H1 (cell line): ENCODE results near the gene NEURL1. TPM values are rescaled to one million over a fixed set of nuclear protein-coding genes. Genes with fewer than 3 reads are reported as not detected.

ENCODE experiments used
- CTCF ChIA-PET: fragments of 300-600 bp; sonication (Branson Sonifier 250); formaldehyde crosslinking; loops from one replicate; lab custom pipeline; 2021; ENCODE audit not compliant: partially characterized antibody; lab: Charles Lee
- POLR2A ChIA-PET: fragments of 300-600 bp; sonication (Branson Sonifier 250); formaldehyde crosslinking; loops from one replicate; lab custom pipeline; 2021; ENCODE audit warnings: inconsistent platforms; ENCODE audit not compliant: partially characterized antibody; lab: Charles Lee
- DNase-seq, 2 experiments: peaks; one replicate each; pipeline versions ENCODE4 v3.0.0 to v3.0.0-alpha.2; 2010 to 2022; ENCODE audit warnings: low spot score in 2 of 2, low read depth in 1 of 2, mixed read lengths in 1 of 2
- FAIRE-seq: peaks from 2 replicates; lab custom pipeline; 2011; peaks lifted over from hg19 to GRCh38; lab: Jason Lieb, UNC
- H2AFZ ChIP-seq: 2 replicates; pipeline ENCODE4 v1.8.1; 2012; ENCODE audit warnings: low read length, inconsistent platforms
- H2AK5ac ChIP-seq: 2 replicates; pipeline ENCODE4 v1.6.1; 2013; ENCODE audit warnings: low read depth, low read length
- H2BK120ac ChIP-seq: replicated peaks from 2 replicates; pipeline ENCODE3; 2013; ENCODE audit warnings: low read depth, low read length, inconsistent platforms
- H2BK12ac ChIP-seq: 2 replicates; pipeline ENCODE4 v1.6.1; 2013; ENCODE audit warnings: low read depth, low read length
- H2BK15ac ChIP-seq: 2 replicates; pipeline ENCODE4 v1.6.1; 2013; ENCODE audit warnings: low read length
- H2BK20ac ChIP-seq: 2 replicates; pipeline ENCODE4 v1.6.1; 2013; ENCODE audit warnings: low read length
- H2BK5ac ChIP-seq: 2 replicates; pipeline ENCODE4 v1.6.1; 2013; ENCODE audit warnings: low read depth, low read length
- H3K14ac ChIP-seq: 2 replicates; pipeline ENCODE4 v1.6.1; 2013; ENCODE audit warnings: inconsistent platforms; ENCODE audit not compliant: insufficient read length
- H3K18ac ChIP-seq: 2 replicates; pipeline ENCODE4 v1.6.1; 2013; ENCODE audit warnings: low read length; ENCODE audit errors: extremely low read depth
- H3K23ac ChIP-seq: 2 replicates; pipeline ENCODE4 v1.6.1; 2013; ENCODE audit warnings: inconsistent platforms; ENCODE audit not compliant: insufficient read length
- H3K23me2 ChIP-seq: 2 replicates; pipeline ENCODE4 v1.6.1; 2013; ENCODE audit warnings: low read depth, low read length
- H3K27ac ChIP-seq: 2 replicates; pipeline ENCODE4 v1.6.1; 2011; ENCODE audit warnings: low read depth, low read length, inconsistent platforms
- H3K27me3 ChIP-seq, 4 experiments: replicated peaks in 1 of 4; 1 replicate in 1 of 4; 2 replicates in 3 of 4; pipeline versions ENCODE4 v1.6.1 to v1.8.1; 2011 to 2013; ENCODE audit warnings: low read length in 3 of 4, mild to moderate bottlenecking in 3 of 4, inconsistent platforms in 2 of 4, mixed read lengths in 2 of 4, moderate library complexity in 1 of 4; ENCODE audit not compliant: control insufficient read depth in 3 of 4, insufficient read depth in 3 of 4; ENCODE audit errors: extremely low read depth in 1 of 4
- H3K36me3 ChIP-seq, 4 experiments: 2 replicates each; pipeline versions ENCODE4 v1.6.1 to v1.8.1; 2011 to 2013; ENCODE audit warnings: mild to moderate bottlenecking in 4 of 4, low read length in 3 of 4, moderate library complexity in 2 of 4, control low read depth in 1 of 4, inconsistent platforms in 1 of 4; ENCODE audit not compliant: insufficient read depth in 4 of 4, control insufficient read depth in 2 of 4
- H3K4ac ChIP-seq: replicated peaks from 2 replicates; pipeline ENCODE3; 2013; ENCODE audit warnings: low read length, low read depth, mixed read lengths, inconsistent platforms; ENCODE audit not compliant: insufficient read length
- H3K4me1 ChIP-seq, 4 experiments: replicated peaks in 1 of 4; 1 replicate in 1 of 4; 2 replicates in 3 of 4; pipeline versions ENCODE4 v1.6.1 to v1.8.1; 2011 to 2013; ENCODE audit warnings: low read length in 3 of 4, inconsistent platforms in 2 of 4, mixed read lengths in 1 of 4; ENCODE audit not compliant: insufficient read depth in 4 of 4, control insufficient read depth in 3 of 4
- H3K4me2 ChIP-seq, 2 experiments: 2 replicates each; pipeline versions ENCODE4 v1.6.1 to v1.8.1; 2011 to 2013; ENCODE audit warnings: low read depth in 2 of 2, low read length in 2 of 2, control low read depth in 1 of 2, inconsistent platforms in 1 of 2, mild to moderate bottlenecking in 1 of 2; ENCODE audit not compliant: insufficient read depth in 1 of 2
- H3K4me3 ChIP-seq, 4 experiments: fragments of 200-600, 300-600 bp in 1 of 4; sonication (generic), shearing (Covaris generic), sonication (Bioruptor Twin) in 1 of 4; 2 replicates each; pipeline versions ENCODE4 v1.5.1 to v1.8.1; 2011 to 2016; ENCODE audit warnings: low read length in 4 of 4, low read depth in 3 of 4, control low read depth in 2 of 4, inconsistent platforms in 2 of 4, mild to moderate bottlenecking in 2 of 4, mixed read lengths in 1 of 4, moderate library complexity in 1 of 4; ENCODE audit not compliant: insufficient read depth in 2 of 4; ENCODE audit errors: extremely low read depth in 1 of 4
- H3K56ac ChIP-seq: replicated peaks from 2 replicates; pipeline ENCODE3; 2013; ENCODE audit warnings: low read depth, mild to moderate bottlenecking, mixed read lengths, low read length, inconsistent platforms; ENCODE audit not compliant: insufficient read length
- H3K79me1 ChIP-seq: 2 replicates; pipeline ENCODE4 v1.6.1; 2013; ENCODE audit warnings: low read depth, low read length, control low read depth
- H3K79me2 ChIP-seq, 2 experiments: 2 replicates each; pipeline versions ENCODE4 v1.6.1 to v1.8.1; 2012 to 2013; ENCODE audit warnings: low read length in 2 of 2, mild to moderate bottlenecking in 2 of 2, inconsistent platforms in 1 of 2; ENCODE audit not compliant: insufficient read depth in 2 of 2, control insufficient read depth in 1 of 2
- H3K9ac ChIP-seq, 4 experiments: replicated peaks in 1 of 4; 1 replicate in 1 of 4; 2 replicates in 3 of 4; pipeline versions ENCODE4 v1.6.1 to v1.8.1; 2011 to 2013; ENCODE audit warnings: low read depth in 3 of 4, low read length in 3 of 4, control low read depth in 2 of 4, mild to moderate bottlenecking in 2 of 4, moderate library complexity in 2 of 4, inconsistent platforms in 1 of 4; ENCODE audit errors: extremely low read depth in 1 of 4
- H3K9me3 ChIP-seq, 2 experiments: 2 replicates each; pipeline versions ENCODE4 v1.6.1 to v1.8.1; 2012 to 2013; ENCODE audit warnings: mild to moderate bottlenecking in 2 of 2, moderate library complexity in 2 of 2, control low read depth in 1 of 2, inconsistent platforms in 1 of 2, low read depth in 1 of 2, low read length in 1 of 2, mixed read lengths in 1 of 2; ENCODE audit not compliant: insufficient read depth in 2 of 2
- H4K20me1 ChIP-seq, 2 experiments: replicated peaks in 1 of 2; 2 replicates each; pipeline versions ENCODE3 to v1.8.1; 2011 to 2013; ENCODE audit warnings: inconsistent platforms in 2 of 2, low read length in 2 of 2, mild to moderate bottlenecking in 1 of 2; ENCODE audit not compliant: insufficient read depth in 2 of 2, control insufficient read depth in 1 of 2
- H4K5ac ChIP-seq: 2 replicates; pipeline ENCODE4 v1.6.1; 2013; ENCODE audit warnings: low read length, low read depth, mixed read lengths, inconsistent platforms; ENCODE audit not compliant: insufficient read length
- H4K8ac ChIP-seq: 2 replicates; pipeline ENCODE4 v1.8.0; 2013; ENCODE audit warnings: mild to moderate bottlenecking, moderate library complexity, low read length, inconsistent platforms; ENCODE audit not compliant: insufficient read depth; ENCODE audit errors: extremely low read depth
- H4K91ac ChIP-seq: replicated peaks from 2 replicates; pipeline ENCODE3; 2013; ENCODE audit warnings: low read length, mixed read lengths, inconsistent platforms; ENCODE audit not compliant: insufficient read length
- BCL11A ChIP-seq, 2 experiments: IDR thresholded peaks; one replicate each; pipeline ENCODE4 v1.6.1; 2011; ENCODE audit warnings: low read depth in 2 of 2, low read length in 2 of 2, mild to moderate bottlenecking in 2 of 2
- CEBPB ChIP-seq: IDR thresholded peaks from 2 replicates; pipeline ENCODE4 v1.6.1; 2012; ENCODE audit warnings: low read depth, low read length
- CHD2 ChIP-seq: IDR thresholded peaks from 2 replicates; pipeline ENCODE4 v1.6.1; 2012; ENCODE audit warnings: low read length, improper control_type of control experiment
- CREB1 ChIP-seq: IDR thresholded peaks from 2 replicates; pipeline ENCODE4 v1.6.1; 2012; ENCODE audit warnings: inconsistent platforms
- JUN ChIP-seq: IDR thresholded peaks from 2 replicates; pipeline ENCODE4 v1.6.1; 2011; ENCODE audit warnings: low read depth, mild to moderate bottlenecking, improper control_type of control experiment, low read length
- RAD21 ChIP-seq, 2 experiments: IDR thresholded peaks in 1 of 2; conservative IDR thresholded peaks in 1 of 2; 2 replicates each; pipeline ENCODE4 v1.6.1; 2011; ENCODE audit warnings: low read depth in 2 of 2, low read length in 2 of 2, improper control_type of control experiment in 1 of 2, inconsistent platforms in 1 of 2, mild to moderate bottlenecking in 1 of 2, moderate library complexity in 1 of 2
- SIRT6 ChIP-seq: IDR thresholded peaks from one replicate; pipeline ENCODE4 v1.7.1; 2012; ENCODE audit warnings: low read length, inconsistent platforms
- YY1 ChIP-seq: IDR thresholded peaks from 2 replicates; pipeline ENCODE4 v1.6.1; 2011; ENCODE audit warnings: low read depth, mild to moderate bottlenecking, low read length
- WGBS, 2 experiments: shearing (Covaris generic) in 1 of 2; methylation state at CpG; one replicate each; pipeline versions ENCODE4 v1.1.6 to v1.1.7; 2013 to 2015; ENCODE audit warnings: low lambda C conversion rate in 2 of 2, mixed read lengths in 2 of 2, inconsistent platforms in 1 of 2, low coverage in 1 of 2, missing lambda C conversion rate in 1 of 2; ENCODE audit not compliant: insufficient replicate concordance in 2 of 2, insufficient coverage in 1 of 2, insufficient read length in 1 of 2; ENCODE audit errors: extremely low coverage in 1 of 2, missing lambda C conversion rate in 1 of 2; 5-methylcytosine and 5-hydroxymethylcytosine counted together
- polyA plus RNA-seq, 7 experiments: library from polyadenylated mRNA; depleted of rRNA in 3 of 7; stranded (reverse) in 5 of 7; unstranded in 2 of 7; fragments of >200 nt in 5 of 7; fragments of 200-250 nt in 2 of 7; gene quantifications; 1 replicate in 5 of 7; 2 replicates in 1 of 7; 4 replicates in 1 of 7; pipeline versions ENCODE4 v1.2.1 to v1.2.3, GENCODE V29; 2011 to 2013; ENCODE audit warnings: missing spikeins in 2 of 7, mixed read lengths in 2 of 7
- total RNA-seq: library from RNA; stranded (reverse); fragmentation: NEBNext Ultra II Directional; extraction: Animal tissue kit (Norgen Biotek cat#: 25700); gene quantifications from 2 replicates; pipeline ENCODE4 v1.2.1, GENCODE V29; 2021

NEURL1 gene
- total and polyA plus RNA-seq, 2 of the 8 experiments (the other 6 are each of a cell fraction or from before 2014, with no cell fraction given), result 0.54 to 0.58 TPM

DNA sequence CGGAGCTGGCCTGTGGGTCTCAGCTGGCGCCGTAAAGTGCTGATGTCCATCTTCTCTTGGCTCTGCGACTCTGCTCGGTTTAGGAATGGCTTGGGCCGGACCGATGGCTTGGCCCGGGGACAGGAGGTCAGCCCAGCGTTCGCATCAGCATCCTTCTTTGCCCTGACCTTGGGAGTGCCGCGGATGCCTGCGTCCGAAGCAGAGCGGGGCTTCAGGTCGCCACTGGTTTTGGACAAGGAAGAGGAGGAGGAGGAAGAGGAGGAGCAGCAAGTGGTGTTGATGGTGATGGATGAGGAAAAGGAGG lies 109.3 kb downstream of the NEURL1 start:
- Histone ChIP-seq H3K56ac (no peak overlapping the region), H3K9ac (no peak overlapping the region), H3K27me3 (no peaks in the 10 kb centered on the region), H3K27ac (no peak overlapping the region), H2BK5ac (no peak overlapping the region), H4K20me1 (peaks cover 0 to 3% of the 10 kb centered on the region in 2 experiments), H3K79me2 (no peaks in the 10 kb centered on the region), H4K5ac (no peak overlapping the region), H4K91ac (no peak overlapping the region), H3K14ac (no peak overlapping the region), H3K9me3 (peaks cover 0 to 7% of the 10 kb centered on the region in 2 experiments; a peak in 1 of 4 replicates), H3K4me2 (no peak overlapping the region), H3K79me1 (no peaks in the 10 kb centered on the region)
- WGBS, 2 experiments, result 95% methylated on average over 14 of the region's 16 CpGs; no CpG with 5 or more reads in 1 of the 2 experiments
- CTCF ChIA-PET, result interaction anchor here (0.5 to 19.1 kb wide), 12 partner anchors 8 to 150 kb away, joined by 3 to 448 read pairs (median 5); partner anchors contain the start of gene NEURL1
- TF ChIP-seq BCL11A (IDR thresholded peaks at IDR 0.05; ENCODE audit: low read depth in 2 of 2, low read length in 2 of 2) (no peak), CHD2 (no peak), YY1 (no peak), RAD21 (IDR thresholded peaks at IDR 0.05 in 1 of 2, conservative IDR thresholded peaks at IDR 0.05 in 1 of 2; ENCODE audit: low read depth in 2 of 2, low read length in 2 of 2) (no peak), JUN (no peak), SIRT6 (no peak), CREB1 (no peak), CEBPB (no peak)
- TF ChIP-seq, all 59 proteins: peak for 0
- no peak overlapping the region for H2BK12ac ChIP-seq
- H3K4me3 ChIP-seq, result no peak overlapping the region
- no peak overlapping the region for H3K4ac ChIP-seq
- no peak overlapping the region for H2BK15ac ChIP-seq
- no peak overlapping the region for H3K23ac ChIP-seq
- H2AFZ ChIP-seq, result no peak overlapping the region
- H3K36me3 ChIP-seq, result no peaks in the 10 kb centered on the region
- no peak overlapping the region for H4K8ac ChIP-seq
- no peak overlapping the region for H2AK5ac ChIP-seq
- no peak overlapping the region for H2BK20ac ChIP-seq
- DNase-seq (no peak), FAIRE-seq (no peak)
- H3K23me2 ChIP-seq, result no peaks in the 10 kb centered on the region; the same call in 1 of the 2 replicates
- no peak overlapping the region for H2BK120ac ChIP-seq
- H3K18ac ChIP-seq, result no peak overlapping the region
- POLR2A ChIA-PET, result interaction anchor here (1.3 kb wide), 1 partner anchor 58 kb away, joined by 4 read pairs; no protein-coding TSS in a partner anchor
- H3K4me1 ChIP-seq, result peaks cover 0 to 4% (median 1%) of the 10 kb centered on the region in 4 experiments; a peak in 3 of 7 replicates
